Thymus (tissue), 11 donors: ENCODE data around the gene MARK1. TPM values are rescaled to one million over a fixed set of nuclear protein-coding genes. Genes with fewer than 3 reads are reported as not detected.

Source experiments
- DNase-seq, 9 donors: peaks; one replicate each; pipeline ENCODE4 v3.0.0-alpha.2; 2013; ENCODE audit warnings: low spot score in 9 of 9, low read depth in 6 of 9, missing footprints in 1 of 9
- H3K27ac ChIP-seq, 2 donors: one replicate each; pipeline ENCODE4 v1.5.1; 2013; ENCODE audit warnings: control low read depth in 1 of 2, low read depth in 1 of 2, low read length in 1 of 2, mild to moderate bottlenecking in 1 of 2, moderate library complexity in 1 of 2
- H3K27me3 ChIP-seq, 2 donors: one replicate each; pipeline ENCODE4 v1.5.1; 2013; ENCODE audit warnings: low read length in 1 of 2; ENCODE audit not compliant: control insufficient read depth in 2 of 2, insufficient read depth in 1 of 2
- H3K36me3 ChIP-seq, 2 donors: one replicate each; pipeline ENCODE4 v1.5.1; 2013; ENCODE audit warnings: low read length in 1 of 2, mild to moderate bottlenecking in 1 of 2, moderate library complexity in 1 of 2; ENCODE audit not compliant: control insufficient read depth in 2 of 2, insufficient read depth in 2 of 2
- H3K4me1 ChIP-seq, 2 donors: one replicate each; pipeline ENCODE4 v1.5.1; 2013; ENCODE audit warnings: low read length in 2 of 2; ENCODE audit not compliant: control insufficient read depth in 2 of 2, insufficient read depth in 2 of 2
- H3K4me3 ChIP-seq, 2 donors: one replicate each; pipeline ENCODE4 v1.5.1; 2013; ENCODE audit warnings: low read length in 2 of 2, control low read depth in 1 of 2, mild to moderate bottlenecking in 1 of 2
- H3K9me3 ChIP-seq, 2 donors: one replicate each; pipeline ENCODE4 v1.5.1; 2013; ENCODE audit warnings: low read length in 1 of 2, mild to moderate bottlenecking in 1 of 2; ENCODE audit not compliant: control insufficient read depth in 2 of 2, insufficient read depth in 1 of 2
- WGBS: extraction: QIAGEN DNeasy Blood & Tissue Kit; methylation state at CpG from one replicate; pipeline ENCODE4 v1.1.7; 2013; 5-methylcytosine and 5-hydroxymethylcytosine counted together
- polyA plus RNA-seq: library from polyadenylated mRNA; stranded (reverse); fragments of 200-250 nt; gene quantifications from one replicate; pipeline ENCODE4 v1.2.3, GENCODE V29; 2013
- total RNA-seq: library from RNA; stranded (reverse); fragments of 120-200 nt; gene quantifications from one replicate; pipeline ENCODE4 v1.2.4, GENCODE V29; 2013
- donor health status: healthy.

The MARK1 gene
- total and polyA plus RNA-seq, 2 donors, result 1.9 to 4.9 TPM

DNA sequence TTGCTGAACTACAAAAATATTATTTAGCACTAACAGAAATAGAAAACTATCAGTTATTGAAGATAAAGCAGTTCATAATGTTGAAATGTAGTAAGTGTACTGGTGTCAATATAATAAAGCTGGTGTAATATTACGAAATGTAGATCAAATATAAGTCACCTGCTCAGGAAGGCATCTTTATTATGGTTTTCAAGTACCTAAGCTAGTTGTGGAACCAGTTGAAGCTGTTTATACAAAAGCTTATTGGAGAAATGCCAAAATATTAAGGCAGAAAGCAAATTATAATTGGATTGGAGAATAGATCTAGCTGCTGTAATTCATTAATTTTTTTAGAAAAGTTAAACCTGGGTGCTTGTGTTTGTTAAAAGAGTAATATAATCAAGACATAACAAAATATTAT lies 6.2 kb upstream of the MARK1 start:
- H3K27ac ChIP-seq, result no peak overlapping the region

DNA sequence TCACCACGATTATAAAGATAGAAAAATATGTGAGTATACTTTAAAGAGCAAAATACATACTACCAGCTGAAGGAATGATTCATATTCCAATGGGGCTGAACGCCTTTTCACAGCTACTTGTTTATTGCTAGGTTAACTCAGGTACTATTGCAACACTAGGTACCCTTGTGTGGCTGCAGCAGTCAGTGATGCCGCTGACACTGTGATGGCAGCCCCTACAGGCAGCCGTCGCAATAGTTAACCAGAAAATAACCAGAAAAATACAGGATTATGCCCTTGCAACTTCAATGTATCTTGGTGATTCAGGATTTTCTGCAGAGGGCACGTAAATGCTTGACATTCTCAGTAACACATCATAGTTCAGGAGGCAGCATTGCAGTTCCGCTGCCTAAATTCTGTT lies 1.6 kb upstream of the MARK1 start:
- Histone ChIP-seq H3K36me3 (no peaks in the 10 kb centered on the region), H3K4me3 (no peak overlapping the region), H3K4me1 (peaks cover 0 to 8% of the 10 kb centered on the region in 2 donors), H3K27ac (no peak overlapping the region), H3K9me3 (peaks cover 2% of the 10 kb centered on the region in 2 donors), H3K27me3 (peaks cover 33 to 56% of the 10 kb centered on the region in 2 donors)
- no peak for DNase-seq
- 46% methylated on average over 7 of the region's 7 CpGs for WGBS

More for the DNA sequence above, 6.2 kb upstream of the MARK1 start:
- Histone ChIP-seq H3K4me1 (no peaks in the 10 kb centered on the region), H3K27me3 (peaks cover 6 to 17% of the 10 kb centered on the region in 2 donors), H3K4me3 (no peak overlapping the region), H3K9me3 (no peaks in the 10 kb centered on the region), H3K36me3 (no peaks in the 10 kb centered on the region)
- 85% methylated on average over 1 of the region's 1 CpG for WGBS
- no peak for DNase-seq

DNA sequence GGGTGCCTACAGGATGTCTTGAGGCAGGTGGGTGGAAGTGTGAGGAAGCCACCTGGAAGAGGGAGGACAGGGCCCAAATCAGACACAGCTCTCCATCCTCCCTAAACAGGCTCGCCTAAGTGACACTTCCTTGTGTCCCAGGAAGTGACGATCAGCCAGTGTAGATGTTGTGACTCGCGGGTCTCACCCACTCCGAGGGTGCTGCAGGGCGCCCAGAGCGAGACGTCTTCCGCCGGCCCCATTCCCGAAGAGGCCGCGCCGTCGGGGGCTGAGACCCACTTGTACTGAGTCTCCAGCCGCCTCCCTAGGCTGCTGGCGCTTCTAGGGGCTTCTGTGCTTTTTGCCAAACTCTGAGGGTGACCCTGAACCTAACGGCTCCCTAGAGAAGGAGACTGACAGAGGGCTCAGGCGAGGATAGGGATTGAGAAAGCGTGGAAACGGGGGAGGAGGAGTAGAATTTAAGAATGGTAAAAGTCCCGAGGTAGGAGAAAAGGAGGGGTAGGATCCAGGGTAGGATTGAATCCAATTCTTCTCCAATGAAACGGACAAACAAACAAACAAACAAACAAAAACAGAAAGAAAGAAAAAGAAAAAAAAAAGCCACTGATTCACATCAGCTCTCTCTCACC lies 543 bp upstream of the MARK1 start:
- Histone ChIP-seq H3K27ac (peak overlapping the region in 1 of 2 donors; percentile 45), H3K27me3 (peaks cover 33 to 56% of the 10 kb centered on the region in 2 donors)

DNA sequence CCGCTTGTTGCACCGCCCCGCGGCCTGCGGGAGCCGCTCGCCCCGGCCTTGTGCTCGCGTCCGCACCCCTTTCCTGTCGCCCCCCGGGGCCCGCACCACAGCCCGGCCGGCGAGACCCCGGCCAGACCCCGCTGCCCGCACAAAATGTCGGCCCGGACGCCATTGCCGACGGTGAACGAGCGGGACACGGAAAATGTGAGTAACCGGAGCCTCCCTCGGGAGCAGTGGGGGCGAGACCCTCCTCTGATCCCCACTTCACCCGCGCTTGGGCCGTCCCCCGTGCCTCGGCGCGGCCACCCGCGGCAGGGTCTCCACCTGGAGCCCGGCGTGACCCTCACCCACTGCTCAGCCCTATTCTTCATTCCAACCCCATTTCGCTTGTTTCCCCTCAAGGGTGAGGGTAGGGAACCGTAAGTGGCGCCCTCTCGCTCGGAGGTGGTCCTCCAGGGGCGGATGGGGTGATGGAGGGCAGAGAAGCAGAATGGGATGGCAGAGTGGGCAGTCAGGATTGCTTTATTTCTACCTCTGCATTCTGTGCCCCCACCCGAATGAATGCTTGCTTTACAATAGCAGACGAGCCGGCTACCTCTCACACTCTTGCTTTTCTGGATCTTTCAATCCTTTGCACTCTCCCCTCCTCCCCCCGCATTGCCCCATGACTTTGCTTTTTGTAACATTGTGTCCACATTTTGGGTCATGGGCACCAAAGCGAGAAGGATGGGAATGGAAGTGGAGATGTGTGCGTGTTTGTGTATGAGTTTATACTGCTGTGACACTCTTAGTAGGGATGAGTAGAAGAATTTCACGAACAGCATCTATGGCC lies 954 bp downstream of the MARK1 start:
- 3% methylated on average over 55 of the region's 55 CpGs for WGBS
- Histone ChIP-seq H3K4me1 (peaks cover 0 to 8% of the 10 kb centered on the region in 2 donors), H3K27me3 (peaks cover 33 to 54% of the 10 kb centered on the region in 2 donors), H3K4me3 (peak overlapping the region; percentile 34 to 45), H3K9me3 (peaks cover 2% of the 10 kb centered on the region in 2 donors), H3K36me3 (no peaks in the 10 kb centered on the region), H3K27ac (peak overlapping the region; percentile 48 to 75)
- no peak for DNase-seq

More for the DNA sequence above, 543 bp upstream of the MARK1 start:
- Histone ChIP-seq H3K4me1 (peaks cover 0 to 8% of the 10 kb centered on the region in 2 donors), H3K4me3 (peak overlapping the region; percentile 21 to 45), H3K9me3 (peaks cover 2% of the 10 kb centered on the region in 2 donors), H3K36me3 (no peaks in the 10 kb centered on the region)
- no peak for DNase-seq
- 6% methylated on average over 23 of the region's 23 CpGs for WGBS

DNA sequence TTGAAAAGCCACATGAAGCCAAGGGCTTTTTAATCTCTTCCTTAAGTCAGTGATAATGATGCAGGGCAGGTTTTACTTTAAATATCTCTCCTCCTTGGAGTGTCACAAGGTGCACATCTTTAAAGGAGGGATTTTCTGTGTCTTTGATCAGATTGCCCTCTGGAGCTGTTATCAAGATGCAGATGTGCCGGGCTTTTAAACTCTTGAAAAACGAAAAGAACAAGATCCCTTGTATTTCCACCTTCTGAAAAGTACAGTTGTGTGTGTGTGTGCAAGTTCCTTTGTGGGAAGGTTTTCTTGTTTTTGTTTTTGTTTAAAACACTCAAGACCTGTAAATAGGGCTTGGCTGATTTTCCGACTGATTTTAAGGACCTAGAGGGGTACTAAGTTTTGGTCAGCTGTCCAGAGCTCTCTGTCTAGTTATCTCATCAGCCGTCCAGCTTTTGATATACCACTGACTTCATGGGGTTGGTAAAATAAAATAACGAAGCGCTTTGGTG lies 1.6 kb downstream of the MARK1 start:
- H3K27me3 ChIP-seq, result peaks cover 33 to 54% of the 10 kb centered on the region in 2 donors
- no peak overlapping the region for H3K4me3 ChIP-seq
- peaks cover 0 to 8% of the 10 kb centered on the region in 2 donors for H3K4me1 ChIP-seq
- no peaks in the 10 kb centered on the region for H3K36me3 ChIP-seq
- 62% methylated on average over 6 of the region's 6 CpGs for WGBS
- H3K27ac ChIP-seq, result no peak overlapping the region
- peaks cover 2% of the 10 kb centered on the region in 2 donors for H3K9me3 ChIP-seq
- no peak for DNase-seq

DNA sequence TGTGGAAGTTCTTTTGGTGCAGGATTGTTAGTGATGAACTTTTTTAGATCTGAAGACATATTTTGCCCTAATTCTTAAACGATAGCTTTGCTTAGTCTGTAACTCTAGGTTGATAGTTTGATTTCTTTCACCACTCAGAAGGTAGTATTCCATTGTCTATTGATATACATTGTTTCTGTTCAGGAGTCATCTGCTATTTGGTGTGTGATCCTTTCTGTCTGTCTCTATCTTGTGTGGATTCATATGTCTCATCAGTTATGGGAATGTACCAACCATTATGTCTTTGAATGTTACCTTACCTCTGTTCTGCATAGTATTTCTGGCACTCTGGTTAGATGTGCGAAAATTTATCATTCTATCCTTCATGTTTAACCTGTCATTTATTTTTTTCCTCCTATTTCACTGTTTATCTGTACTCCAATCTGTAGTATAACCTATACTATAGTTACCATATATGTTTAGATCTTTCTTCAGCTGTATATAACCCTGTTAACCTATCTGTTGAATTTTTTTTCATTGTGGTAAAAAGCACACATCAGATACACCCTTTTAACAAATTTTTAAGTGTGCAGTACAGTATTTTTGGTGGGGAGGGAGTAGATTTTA lies 5.7 kb downstream of the MARK1 start:
- Histone ChIP-seq H3K4me3 (no peak overlapping the region), H3K27me3 (peaks cover 9 to 22% of the 10 kb centered on the region in 2 donors), H3K9me3 (peaks cover 0 to 2% of the 10 kb centered on the region in 2 donors), H3K4me1 (peaks cover 0 to 3% of the 10 kb centered on the region in 2 donors), H3K27ac (no peak overlapping the region), H3K36me3 (no peaks in the 10 kb centered on the region)
- WGBS, result 96% methylated on average over 2 of the region's 2 CpGs
- no peak for DNase-seq

DNA sequence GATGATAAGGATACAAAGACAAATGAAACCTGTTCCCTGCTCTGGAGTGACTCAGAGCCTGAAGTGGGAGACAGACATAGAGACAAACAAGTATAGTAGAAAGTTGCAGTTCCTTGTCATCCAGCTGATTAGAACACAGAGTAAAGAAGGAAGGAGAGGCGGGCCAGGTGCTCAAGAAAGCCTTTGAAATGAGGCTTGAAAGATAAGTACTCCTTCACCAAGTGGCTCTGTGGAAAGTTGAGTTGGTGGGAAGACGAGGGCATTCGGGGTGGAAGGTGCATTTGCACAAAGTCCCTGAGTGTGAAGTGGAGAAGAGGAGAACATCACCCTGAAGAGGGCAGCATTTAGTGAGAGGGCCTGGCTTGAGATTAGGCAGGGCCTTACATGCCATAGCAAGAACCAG lies 17.0 kb downstream of the MARK1 start:
- H3K36me3 ChIP-seq, result no peaks in the 10 kb centered on the region
- no peaks in the 10 kb centered on the region for H3K27me3 ChIP-seq
- no peaks in the 10 kb centered on the region for H3K4me1 ChIP-seq
- no peak for DNase-seq
- H3K27ac ChIP-seq, result no peak overlapping the region
- 89% methylated on average over 3 of the region's 3 CpGs for WGBS
- no peaks in the 10 kb centered on the region for H3K9me3 ChIP-seq
- no peak overlapping the region for H3K4me3 ChIP-seq

DNA sequence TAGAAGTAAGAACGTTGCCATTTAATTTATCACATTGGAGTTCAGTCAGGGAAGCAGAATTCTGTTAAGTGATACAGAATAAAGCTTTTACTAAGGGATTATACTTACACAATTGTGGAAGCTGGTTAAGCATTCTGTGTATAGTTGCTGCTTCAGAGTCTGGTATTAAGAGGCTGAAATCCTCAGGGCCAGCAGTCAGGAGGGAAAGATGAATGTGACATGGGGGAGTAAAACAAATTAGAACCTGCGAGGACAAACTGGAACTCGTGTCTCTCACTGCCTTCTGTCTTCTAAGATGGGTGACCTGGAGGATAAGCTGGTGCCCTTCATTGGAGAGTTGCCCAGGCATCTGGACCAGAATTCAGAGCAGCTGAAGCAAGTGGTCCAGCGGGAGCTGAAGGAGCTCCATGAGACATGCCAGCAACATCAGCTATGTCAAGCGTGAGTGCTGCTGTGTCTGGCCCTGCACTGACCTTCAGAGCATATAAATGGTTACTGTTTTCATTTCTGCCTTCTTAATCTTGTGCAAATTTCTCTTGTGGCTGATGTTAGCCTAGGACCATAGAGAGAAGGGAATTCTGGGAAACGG lies 23.0 kb downstream of the MARK1 start:
- no peak for DNase-seq
- WGBS, result 93% methylated on average over 6 of the region's 6 CpGs
- no peak overlapping the region for H3K27ac ChIP-seq

More for the DNA sequence above, 23.0 kb downstream of the MARK1 start:
- Histone ChIP-seq H3K9me3 (no peaks in the 10 kb centered on the region), H3K4me3 (no peak overlapping the region), H3K36me3 (no peaks in the 10 kb centered on the region), H3K4me1 (no peaks in the 10 kb centered on the region), H3K27me3 (no peaks in the 10 kb centered on the region)
